ENCODE measurements around the gene MEGF11. TPM values are rescaled to one million over a fixed set of nuclear protein-coding genes. Genes with fewer than 3 reads are reported as not detected.

The MEGF11 gene
- total RNA-seq, 1 donor from 2014 or later = not detected

- TF ChIP-seq CTCF (IDR thresholded peaks at IDR 0.05) = no peak
- peaks cover 10% of the 10 kb centered on the region for H3K4me1 Mint-ChIP-seq (ENCODE audit: low read depth)
- H3K4me3 Mint-ChIP-seq (ENCODE audit: unreplicated experiment) = no peak overlapping the region
- H3K27me3 Mint-ChIP-seq (ENCODE audit: low read depth) = no peaks in the 10 kb centered on the region
- H3K27ac Mint-ChIP-seq (ENCODE audit: unreplicated experiment) = no peak overlapping the region
- H3K9me3 Mint-ChIP-seq (ENCODE audit: low read depth) = no peaks in the 10 kb centered on the region
- H3K36me3 Mint-ChIP-seq (ENCODE audit: low read depth) = peaks cover 20% of the 10 kb centered on the region
- DNase-seq (ENCODE audit: low spot score) = no peak
These were observed 360.5 kb downstream of the MEGF11 start for GRCh38 chr15:65893060-65893459.

GRCh38 chr15:65888981-65889380, 364.6 kb downstream of the MEGF11 start:
- Mint-ChIP-seq H3K9me3 (ENCODE audit: low read depth) (no peaks in the 10 kb centered on the region), H3K4me3 (ENCODE audit: unreplicated experiment) (no peak overlapping the region), H3K4me1 (ENCODE audit: low read depth) (peaks cover 5% of the 10 kb centered on the region), H3K27me3 (ENCODE audit: low read depth) (no peaks in the 10 kb centered on the region), H3K27ac (ENCODE audit: unreplicated experiment) (no peak overlapping the region), H3K36me3 (ENCODE audit: low read depth) (peaks cover 30% of the 10 kb centered on the region)
- no peak for TF ChIP-seq CTCF (IDR thresholded peaks at IDR 0.05)
- DNase-seq (ENCODE audit: low spot score) = no peak

- no peak for TF ChIP-seq CTCF (IDR thresholded peaks at IDR 0.05)
- Mint-ChIP-seq H3K9me3 (ENCODE audit: low read depth) (no peaks in the 10 kb centered on the region), H3K4me3 (ENCODE audit: unreplicated experiment) (no peak overlapping the region), H3K27ac (ENCODE audit: unreplicated experiment) (no peak overlapping the region), H3K27me3 (ENCODE audit: low read depth) (no peaks in the 10 kb centered on the region), H3K36me3 (ENCODE audit: low read depth) (peaks cover 33% of the 10 kb centered on the region), H3K4me1 (ENCODE audit: low read depth) (peaks cover 5% of the 10 kb centered on the region)
- no peak for DNase-seq (ENCODE audit: low spot score)
These were observed 366.0 kb downstream of the MEGF11 start for GRCh38 chr15:65887565-65887964.

GRCh38 chr15:65885668-65886218, 367.8 kb downstream of the MEGF11 start:
- no peak overlapping the region for H3K27ac Mint-ChIP-seq (ENCODE audit: unreplicated experiment)
- H3K9me3 Mint-ChIP-seq (ENCODE audit: low read depth) = no peaks in the 10 kb centered on the region
- DNase-seq (ENCODE audit: low spot score) = no peak
- TF ChIP-seq CTCF (IDR thresholded peaks at IDR 0.05) = no peak
- no peaks in the 10 kb centered on the region for H3K27me3 Mint-ChIP-seq (ENCODE audit: low read depth)
- peaks cover 5% of the 10 kb centered on the region for H3K4me1 Mint-ChIP-seq (ENCODE audit: low read depth)
- no peak overlapping the region for H3K4me3 Mint-ChIP-seq (ENCODE audit: unreplicated experiment)
- peaks cover 30% of the 10 kb centered on the region for H3K36me3 Mint-ChIP-seq (ENCODE audit: low read depth)

- H3K4me1 Mint-ChIP-seq (ENCODE audit: low read depth) = peaks cover 5% of the 10 kb centered on the region
These were observed 369.0 kb downstream of the MEGF11 start for GRCh38 chr15:65884511-65884910.

More at GRCh38 chr15:65884511-65884910, 369.0 kb downstream of the MEGF11 start:
- Mint-ChIP-seq H3K36me3 (ENCODE audit: low read depth) (peaks cover 31% of the 10 kb centered on the region), H3K9me3 (ENCODE audit: low read depth) (no peaks in the 10 kb centered on the region), H3K27me3 (ENCODE audit: low read depth) (no peaks in the 10 kb centered on the region), H3K27ac (ENCODE audit: unreplicated experiment) (peak overlapping the region; percentile 17), H3K4me3 (ENCODE audit: unreplicated experiment) (no peak overlapping the region)
- DNase-seq (ENCODE audit: low spot score) = no peak
- TF ChIP-seq CTCF (IDR thresholded peaks at IDR 0.05) = no peak
